ENCODE measurements around the gene APPBP2.
"Not testable (repeated sequence)": the region's sequence is repeated elsewhere in the genome, so short reads cannot be mapped to it uniquely, and the experiment has no call there.

The APPBP2 gene

GRCh38 chr17:60428491-60428890 is 97.6 kb downstream of the APPBP2 start:
- H3K4me2 ChIP-seq (ENCODE audit: low read length); H3F3A ChIP-seq (ENCODE audit: control insufficient read depth, insufficient read depth); H3K79me2 ChIP-seq (ENCODE audit: control insufficient read depth, low read length); H3K4me1 ChIP-seq (ENCODE audit: control insufficient read depth, low read length); H3K4me3 ChIP-seq (ENCODE audit: low read length); H3K9me2 ChIP-seq (replicated peaks; ENCODE audit: control insufficient read depth, low read length); H3K36me3 ChIP-seq (ENCODE audit: control insufficient read depth, low read length); H3K27me3 ChIP-seq (ENCODE audit: control insufficient read depth, low read length); H3K27ac ChIP-seq (ENCODE audit: low read depth, low read length); H3K9me3 ChIP-seq (ENCODE audit: control insufficient read depth, insufficient read depth, low read length); H4K20me1 ChIP-seq (ENCODE audit: control insufficient read depth, insufficient read depth, low read depth, low read length): not testable (repeated sequence)

GRCh38 chr17:60426596-60426995 is 99.4 kb downstream of the APPBP2 start:
- Histone ChIP-seq H3K79me2 (ENCODE audit: control insufficient read depth, low read length) (no peaks in the 10 kb centered on the region), H3F3A (ENCODE audit: control insufficient read depth, insufficient read depth) (no peaks in the 10 kb centered on the region), H3K9me2 (replicated peaks; ENCODE audit: control insufficient read depth, low read length) (no peaks in the 10 kb centered on the region), H3K4me1 (ENCODE audit: control insufficient read depth, low read length) (peaks cover 4% of the 10 kb centered on the region; the same call in 1 of the 2 replicates), H4K20me1 (ENCODE audit: control insufficient read depth, insufficient read depth, low read depth, low read length) (no peaks in the 10 kb centered on the region), H3K36me3 (ENCODE audit: control insufficient read depth, low read length) (no peaks in the 10 kb centered on the region), H3K27me3 (ENCODE audit: control insufficient read depth, low read length) (peaks cover 4% of the 10 kb centered on the region), H3K27ac (ENCODE audit: low read depth, low read length) (no peak overlapping the region), H3K4me2 (ENCODE audit: low read length) (no peak overlapping the region), H3K4me3 (ENCODE audit: low read length) (no peak overlapping the region), H3K9me3 (ENCODE audit: control insufficient read depth, insufficient read depth, low read length) (no peaks in the 10 kb centered on the region)
- TF ChIP-seq, protein P1, sequence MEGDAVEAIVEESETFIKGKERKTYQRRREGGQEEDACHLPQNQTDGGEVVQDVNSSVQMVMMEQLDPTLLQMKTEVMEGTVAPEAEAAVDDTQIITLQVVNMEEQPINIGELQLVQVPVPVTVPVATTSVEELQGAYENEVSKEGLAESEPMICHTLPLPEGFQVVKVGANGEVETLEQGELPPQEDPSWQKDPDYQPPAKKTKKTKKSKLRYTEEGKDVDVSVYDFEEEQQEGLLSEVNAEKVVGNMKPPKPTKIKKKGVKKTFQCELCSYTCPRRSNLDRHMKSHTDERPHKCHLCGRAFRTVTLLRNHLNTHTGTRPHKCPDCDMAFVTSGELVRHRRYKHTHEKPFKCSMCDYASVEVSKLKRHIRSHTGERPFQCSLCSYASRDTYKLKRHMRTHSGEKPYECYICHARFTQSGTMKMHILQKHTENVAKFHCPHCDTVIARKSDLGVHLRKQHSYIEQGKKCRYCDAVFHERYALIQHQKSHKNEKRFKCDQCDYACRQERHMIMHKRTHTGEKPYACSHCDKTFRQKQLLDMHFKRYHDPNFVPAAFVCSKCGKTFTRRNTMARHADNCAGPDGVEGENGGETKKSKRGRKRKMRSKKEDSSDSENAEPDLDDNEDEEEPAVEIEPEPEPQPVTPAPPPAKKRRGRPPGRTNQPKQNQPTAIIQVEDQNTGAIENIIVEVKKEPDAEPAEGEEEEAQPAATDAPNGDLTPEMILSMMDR (IDR thresholded peaks at IDR 0.05; ENCODE audit: low read depth, low read length, poor library complexity, severe bottlenecking) = no peak

DNA sequence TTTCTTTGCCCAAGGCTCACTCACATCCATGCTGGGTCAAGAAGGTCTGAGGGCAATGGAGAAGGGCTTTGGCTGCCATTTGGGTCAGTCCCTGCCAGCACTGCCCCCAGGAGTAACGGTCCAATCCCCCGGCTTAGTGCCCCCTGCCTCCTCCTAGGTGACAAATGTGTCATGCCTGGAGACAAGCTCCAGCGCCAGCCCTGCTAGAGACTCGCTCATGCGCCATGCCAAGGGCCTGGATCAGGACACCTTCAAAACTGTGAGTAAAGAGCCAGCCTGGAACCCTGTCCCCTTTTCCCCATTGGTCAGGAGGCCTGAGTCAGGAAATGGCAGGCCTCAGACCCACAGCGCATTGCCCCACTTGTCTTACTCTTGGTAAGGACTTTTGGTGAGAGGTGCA is 100.4 kb downstream of the APPBP2 start:
- no peak for TF ChIP-seq EZH2phosphoT487 (IDR thresholded peaks at IDR 0.05; ENCODE audit: borderline replicate concordance, low read length)
- TF ChIP-seq, protein P1 (IDR thresholded peaks at IDR 0.05; ENCODE audit: low read depth, low read length, poor library complexity, severe bottlenecking) = no peak

GRCh38 chr17:60423865-60424264 is 102.2 kb downstream of the APPBP2 start:
- no peak overlapping the region for H3K4me3 ChIP-seq (ENCODE audit: low read length)
- H3K36me3 ChIP-seq (ENCODE audit: control insufficient read depth, low read length) = no peaks in the 10 kb centered on the region
- H3K9me2 ChIP-seq (replicated peaks; ENCODE audit: control insufficient read depth, low read length) = no peaks in the 10 kb centered on the region
- no peaks in the 10 kb centered on the region for H3F3A ChIP-seq (ENCODE audit: control insufficient read depth, insufficient read depth)
- no peaks in the 10 kb centered on the region for H3K79me2 ChIP-seq (ENCODE audit: control insufficient read depth, low read length)
- H4K20me1 ChIP-seq (ENCODE audit: control insufficient read depth, insufficient read depth, low read depth, low read length) = no peaks in the 10 kb centered on the region
- no peak for TF ChIP-seq EZH2phosphoT487 (IDR thresholded peaks at IDR 0.05; ENCODE audit: borderline replicate concordance, low read length)
- TF ChIP-seq, protein P1 (IDR thresholded peaks at IDR 0.05; ENCODE audit: low read depth, low read length, poor library complexity, severe bottlenecking) = no peak
- peaks cover 8% of the 10 kb centered on the region for H3K4me1 ChIP-seq (ENCODE audit: control insufficient read depth, low read length)
- H3K9me3 ChIP-seq (ENCODE audit: control insufficient read depth, insufficient read depth, low read length) = no peaks in the 10 kb centered on the region
- no peak overlapping the region for H3K27ac ChIP-seq (ENCODE audit: low read depth, low read length)
- no peak overlapping the region for H3K4me2 ChIP-seq (ENCODE audit: low read length)
- H3K27me3 ChIP-seq (ENCODE audit: control insufficient read depth, low read length) = peaks cover 3% of the 10 kb centered on the region

More for the DNA sequence above, 100.4 kb downstream of the APPBP2 start:
- Histone ChIP-seq H3K4me3 (ENCODE audit: low read length) (no peak overlapping the region), H3K9me2 (replicated peaks; ENCODE audit: control insufficient read depth, low read length) (no peaks in the 10 kb centered on the region), H3K27ac (ENCODE audit: low read depth, low read length) (no peak overlapping the region), H3K27me3 (ENCODE audit: control insufficient read depth, low read length) (peaks cover 3% of the 10 kb centered on the region), H3F3A (ENCODE audit: control insufficient read depth, insufficient read depth) (no peaks in the 10 kb centered on the region), H3K9me3 (ENCODE audit: control insufficient read depth, insufficient read depth, low read length) (no peaks in the 10 kb centered on the region), H3K4me1 (ENCODE audit: control insufficient read depth, low read length) (peaks cover 8% of the 10 kb centered on the region), H3K36me3 (ENCODE audit: control insufficient read depth, low read length) (no peaks in the 10 kb centered on the region), H3K4me2 (ENCODE audit: low read length) (no peak overlapping the region), H4K20me1 (ENCODE audit: control insufficient read depth, insufficient read depth, low read depth, low read length) (no peaks in the 10 kb centered on the region), H3K79me2 (ENCODE audit: control insufficient read depth, low read length) (no peaks in the 10 kb centered on the region)
